HG03521 (cell line): ENCODE results near the gene SCTR.

Source experiments
- ATAC-seq: cut with Tn5 transposase; IDR thresholded peaks from one replicate; pipeline ENCODE4 v1.9.1; 2021; ENCODE audit warnings: mild to moderate bottlenecking, moderate library complexity; ENCODE audit not compliant: unreplicated experiment

The SCTR gene

GRCh38 chr2:119488245-119489214, 35.8 kb downstream of the SCTR start:
- peak; percentile 7 for ATAC-seq

GRCh38 chr2:119487434-119488244, 36.6 kb downstream of the SCTR start:
- peak; percentile 72 for ATAC-seq

GRCh38 chr2:119486886-119487285, 37.4 kb downstream of the SCTR start:
- no peak for ATAC-seq

GRCh38 chr2:119486196-119486827, 38.0 kb downstream of the SCTR start:
- no peak for ATAC-seq

GRCh38 chr2:119485336-119486110, 38.8 kb downstream of the SCTR start:
- no peak for ATAC-seq

GRCh38 chr2:119484834-119485233, 39.4 kb downstream of the SCTR start:
- ATAC-seq = no peak

GRCh38 chr2:119483896-119484718, 40.2 kb downstream of the SCTR start:
- no peak for ATAC-seq

GRCh38 chr2:119483395-119483753, 40.9 kb downstream of the SCTR start:
- no peak for ATAC-seq

GRCh38 chr2:119482481-119483394, 41.5 kb downstream of the SCTR start:
- no peak for ATAC-seq

- ATAC-seq = no peak
Observed at GRCh38 chr2:119481501-119482455, 42.5 kb downstream of the SCTR start.

- no peak for ATAC-seq
Observed at GRCh38 chr2:119480718-119481142, 43.6 kb downstream of the SCTR start.

GRCh38 chr2:119480184-119480583, 44.1 kb downstream of the SCTR start:
- ATAC-seq = no peak

- ATAC-seq = no peak
Observed at GRCh38 chr2:119478978-119479295, 45.3 kb downstream of the SCTR start.

GRCh38 chr2:119478188-119478977, 45.9 kb downstream of the SCTR start:
- ATAC-seq = no peak

GRCh38 chr2:119477113-119477505, 47.2 kb downstream of the SCTR start:
- ATAC-seq = no peak

GRCh38 chr2:119476301-119477112, 47.8 kb downstream of the SCTR start:
- ATAC-seq = peak; percentile 69
